HepG2 (cell line): Measurements from ENCODE around the gene SFMBT1. TPM values are rescaled to one million over a fixed set of nuclear protein-coding genes. Genes with fewer than 3 reads are reported as not detected.

Experiments
- ATAC-seq: fragments of 200-7000 bp; cut with Tn5 transposase; 3 replicates; pipeline ENCODE4 v1.9.1; 2020; ENCODE audit warnings: mild to moderate bottlenecking, moderate library complexity
- BruUV-seq: library from RNA; stranded (reverse); fragments of 400-500 nt; replicated peaks from 2 replicates; lab custom pipeline; 2021; lab: Mats Ljungman, UMichigan
- CTCF ChIA-PET: fragments of 300-600 bp; formaldehyde crosslinking; extraction: SDS; loops from one replicate; lab custom pipeline; 2021; ENCODE audit warnings: low total read pairs, inconsistent platforms, low intra/inter-chr PET ratio; lab: Yijun Ruan, JAX
- POLR2A ChIA-PET: fragments of 350-600 bp; sonication (Branson Sonifier 250); formaldehyde crosslinking; loops from one replicate; lab custom pipeline; 2020; ENCODE audit warnings: antibody characterized with exemption, inconsistent platforms; lab: Yijun Ruan, JAX
- DNase-seq: peaks from one replicate; pipeline ENCODE4 v3.0.0-alpha.2; 2015; ENCODE audit warnings: low spot score
- FAIRE-seq: peaks from 3 replicates; lab custom pipeline; 2011; peaks lifted over from hg19 to GRCh38; lab: Jason Lieb, UNC
- H2AFZ ChIP-seq: one replicate; pipeline ENCODE4 v1.6.1; 2011; ENCODE audit warnings: low read length, inconsistent platforms
- H3K27ac ChIP-seq: fragments of 300-600 bp; 3 replicates; pipeline ENCODE4 v1.8.0; 2011; ENCODE audit warnings: mixed run types, mild to moderate bottlenecking, mixed read lengths, low read length, inconsistent platforms; ENCODE audit not compliant: insufficient read depth; ENCODE audit errors: extremely low read length
- H3K27me3 ChIP-seq, 2 experiments: fragments of 200-600 bp in 1 of 2; 2 replicates in 1 of 2; 3 replicates in 1 of 2; pipeline versions ENCODE4 v1.6.0 to v1.8.0; 2011; ENCODE audit warnings: low read length in 2 of 2, mild to moderate bottlenecking in 2 of 2, moderate library complexity in 2 of 2, inconsistent platforms in 1 of 2; ENCODE audit not compliant: insufficient read depth in 2 of 2, control insufficient read depth in 1 of 2
- H3K36me3 ChIP-seq, 2 experiments: fragments of 200-600 bp in 1 of 2; replicated peaks in 1 of 2; 2 replicates in 1 of 2; 3 replicates in 1 of 2; pipeline versions ENCODE4 v1.5.1 to v1.8.0; 2011; ENCODE audit warnings: low read length in 2 of 2, inconsistent platforms in 1 of 2; ENCODE audit not compliant: insufficient read depth in 2 of 2, control insufficient read depth in 1 of 2
- H3K4me1 ChIP-seq: 2 replicates; pipeline ENCODE4 v1.5.1; 2012; ENCODE audit warnings: low read length, inconsistent platforms; ENCODE audit not compliant: insufficient read depth
- H3K4me2 ChIP-seq: 2 replicates; pipeline ENCODE4 v1.6.0; 2011; ENCODE audit warnings: low read depth, low read length, inconsistent platforms
- H3K4me3 ChIP-seq, 3 experiments: fragments of 200-600 bp in 1 of 3; sonication (generic), shearing (Covaris generic) in 1 of 3; replicated peaks in 1 of 3; 2 replicates each; pipeline ENCODE4 v1.5.1; 2011 to 2016; ENCODE audit warnings: low read length in 3 of 3, inconsistent platforms in 2 of 3, low read depth in 2 of 3, mild to moderate bottlenecking in 2 of 3, control low read depth in 1 of 3, mixed read lengths in 1 of 3; ENCODE audit not compliant: insufficient read depth in 1 of 3
- H3K79me2 ChIP-seq: one replicate; pipeline ENCODE4 v1.6.1; 2011; ENCODE audit warnings: low read length, inconsistent platforms; ENCODE audit not compliant: insufficient read depth
- H3K9ac ChIP-seq: 2 replicates; pipeline ENCODE4 v1.6.0; 2011; ENCODE audit warnings: mild to moderate bottlenecking, low read depth, low read length, inconsistent platforms; ENCODE audit not compliant: insufficient read depth
- H3K9me3 ChIP-seq: 2 replicates; pipeline ENCODE4 v1.5.1; 2012; ENCODE audit warnings: mild to moderate bottlenecking, low read length
- H4K20me1 ChIP-seq: 2 replicates; pipeline ENCODE4 v1.6.0; 2011; ENCODE audit warnings: inconsistent platforms, mild to moderate bottlenecking, low read length, moderate library complexity; ENCODE audit not compliant: insufficient read depth
- HOMEZ ChIP-seq: IDR thresholded peaks from 2 replicates; pipeline ENCODE4 v1.6.1; 2016; ENCODE audit warnings: low read depth
- ISL2 ChIP-seq: sonication (generic); formaldehyde crosslinking; IDR thresholded peaks from 2 replicates; pipeline ENCODE4 v1.5.0; 2020; ENCODE audit warnings: missing genetic modification reagents
- MNT ChIP-seq: fragments of 450-650 bp; IDR thresholded peaks from 2 replicates; pipeline ENCODE4 v1.6.1; 2016
- NCOR1 ChIP-seq: fragments of 200-600 bp; sonication (generic); IDR thresholded peaks from 2 replicates; pipeline ENCODE4 v1.7.0; 2017; ENCODE audit warnings: antibody characterized with exemption, low read length, borderline replicate concordance
- ZNF121 ChIP-seq: sonication (generic); formaldehyde crosslinking; IDR thresholded peaks from 2 replicates; pipeline ENCODE4 v1.5.0; 2020; ENCODE audit warnings: mild to moderate bottlenecking, missing genetic modification reagents
- ZNF746 ChIP-seq: sonication (generic); formaldehyde crosslinking; IDR thresholded peaks from 2 replicates; pipeline ENCODE4 v1.8.0; 2022; ENCODE audit warnings: mild to moderate bottlenecking, missing genetic modification reagents
- ZNF839 ChIP-seq: sonication (generic); formaldehyde crosslinking; IDR thresholded peaks from 2 replicates; pipeline ENCODE4 v1.4.0; 2020; ENCODE audit warnings: missing genetic modification reagents, mild to moderate bottlenecking, borderline replicate concordance
- ZNF841 ChIP-seq: sonication (generic); formaldehyde crosslinking; IDR thresholded peaks from 2 replicates; pipeline ENCODE4 v1.8.1; 2023; ENCODE audit warnings: missing genetic modification reagents, borderline replicate concordance
- WGBS: methylation state at CpG from one replicate; pipeline ENCODE4 v1.1.6; 2017; ENCODE audit warnings: low lambda C conversion rate; 5-methylcytosine and 5-hydroxymethylcytosine counted together
- in situ Hi-C: cut with HindIII; loops from 2 replicates; pipeline ENCODE4 v1.10.0; 2017; ENCODE audit warnings: low pct_unique_long_range_greater_than_20kb; ENCODE audit not compliant: extremely low pct_ligation_motif_present
- intact Hi-C: fragments of 100-400 bp; cut with micrococcal nuclease; formaldehyde crosslinking; loops from one replicate; pipeline ENCODE4 v1.10.0; 2022; ENCODE audit not compliant: unreplicated experiment
- polyA plus RNA-seq, 8 experiments: library from polyadenylated mRNA; depleted of rRNA in 3 of 8; stranded (reverse) in 7 of 8; unstranded in 1 of 8; fragments of >200 nt; fragmentation: Illumina TruSeq in 4 of 8; extraction: Trizol in 4 of 8; gene quantifications; 2 replicates each; pipeline versions ENCODE4 v1.2.1 to v1.2.3, GENCODE V29; 2011 to 2016; ENCODE audit warnings: low read depth in 4 of 8, missing spikeins in 1 of 8, mixed read lengths in 1 of 8; ENCODE audit not compliant: insufficient read depth in 1 of 8
- total RNA-seq, 5 experiments: library from RNA; depleted of rRNA; stranded (reverse); fragments of >200 nt; fragmentation: Illumina TruSeq; extraction: Trizol; gene quantifications; 2 replicates each; pipeline ENCODE4 v1.2.3, GENCODE V29; 2016; ENCODE audit warnings: low read depth in 1 of 5
- TF ChIP-seq, protein P1 (sequence below): IDR thresholded peaks from 2 replicates; pipeline ENCODE4 v1.6.1; 2012; ENCODE audit warnings: inconsistent platforms

The SFMBT1 gene
- total and polyA plus RNA-seq, 2 of the 13 experiments (the other 11 are each of a cell fraction or from before 2014, with no cell fraction given) = 3.8 to 12.8 TPM

- ChIA-PET POLR2A (no interaction called here), CTCF (no interaction called here)
- Histone ChIP-seq H4K20me1 (0 out of 2 replicates have a peak, but pooled peaks cover 2% of the 10 kb centered on the region), H3K9ac (no peak overlapping the region), H3K4me3 (no peak overlapping the region), H3K9me3 (no peaks in the 10 kb centered on the region), H2AFZ (no peak overlapping the region), H3K27me3 (no peaks in the 10 kb centered on the region), H3K4me2 (no peak overlapping the region), H3K27ac (no peak overlapping the region), H3K79me2 (peaks cover 3% of the 10 kb centered on the region), H3K4me1 (peaks cover 44% of the 10 kb centered on the region), H3K36me3 (no peaks in the 10 kb centered on the region)
- no peak for FAIRE-seq
- no TSS peak for BruUV-seq
- in situ Hi-C loops = no loop called here
- intact Hi-C loops = no loop called here
- ATAC-seq = peak; percentile 66
- no peak for DNase-seq
- 63% methylated on average over 2 of the region's 3 CpGs for WGBS
- TF ChIP-seq ZNF121 (CRISPR knock-in tag) (peak; percentile 70; the same call in 1 of the 2 replicates), MNT (no peak; the same call in 1 of the 2 replicates), ZNF746 (CRISPR knock-in tag) (0 out of 2 replicates have a peak, but pooled peaks have one; percentile 27), ZNF841 (CRISPR knock-in tag) (no peak)
Measured at GRCh38 chr3:53005338-53005737, 40.5 kb downstream of the SFMBT1 start.

GRCh38 chr3:53003320-53003719 lies 42.6 kb downstream of the SFMBT1 start:
- ATAC-seq (no peak), FAIRE-seq (no peak), DNase-seq (no peak)
- Histone ChIP-seq H3K27me3 (no peaks in the 10 kb centered on the region), H3K9me3 (no peaks in the 10 kb centered on the region), H3K36me3 (no peaks in the 10 kb centered on the region), H3K4me1 (peaks cover 35% of the 10 kb centered on the region), H3K9ac (no peak overlapping the region), H3K27ac (no peak overlapping the region), H3K4me2 (no peak overlapping the region), H4K20me1 (0 out of 2 replicates have a peak, but pooled peaks cover 2% of the 10 kb centered on the region), H3K4me3 (no peak overlapping the region), H2AFZ (no peak overlapping the region), H3K79me2 (no peaks in the 10 kb centered on the region)
- ChIA-PET POLR2A (no interaction called here), CTCF (no interaction called here)
- BruUV-seq = no TSS peak
- intact Hi-C loops = loop anchor here (5.0 kb wide), 1 partner anchor 39 kb away; no protein-coding TSS in a partner anchor
- in situ Hi-C loops = no loop called here
- 94% methylated on average over 7 of the region's 7 CpGs for WGBS
- TF ChIP-seq NCOR1 (no peak), ISL2 (CRISPR knock-in tag) (no peak), ZNF839 (CRISPR knock-in tag) (no peak), HOMEZ (no peak)
- TF ChIP-seq, protein P1, sequence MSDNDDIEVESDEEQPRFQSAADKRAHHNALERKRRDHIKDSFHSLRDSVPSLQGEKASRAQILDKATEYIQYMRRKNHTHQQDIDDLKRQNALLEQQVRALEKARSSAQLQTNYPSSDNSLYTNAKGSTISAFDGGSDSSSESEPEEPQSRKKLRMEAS = no peak
